ENCODE measurements around the gene COMMD2. TPM values are rescaled to one million over a fixed set of nuclear protein-coding genes. Genes with fewer than 3 reads are reported as not detected.

COMMD2 gene
- total RNA-seq, 2 experiments from 2014 or later = 30.9 to 32.9 TPM

DNA sequence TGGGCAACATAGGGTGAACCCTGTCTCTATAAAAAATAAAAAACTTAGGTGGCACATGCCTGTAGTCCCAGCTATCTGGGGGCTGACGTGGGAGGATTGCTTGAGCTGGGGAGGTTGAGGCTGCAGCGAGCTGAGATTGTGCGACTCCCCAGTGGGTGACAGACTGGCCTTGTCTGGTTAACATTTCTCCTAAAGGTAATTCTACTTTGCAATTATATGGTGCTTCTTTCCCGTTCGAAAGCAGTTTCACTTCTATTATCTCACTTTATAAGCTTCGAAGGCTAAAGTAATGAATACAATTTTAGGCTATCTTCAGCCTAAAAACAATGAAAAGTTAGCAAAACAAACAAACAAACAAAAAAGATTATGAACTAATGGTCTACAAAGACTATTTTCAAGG lies 35.3 kb downstream of the COMMD2 start:
- ChIA-PET CTCF (interaction anchor here (1.1 to 2.1 kb wide), 4 partner anchors 9 to 34 kb away, joined by 3 to 6 read pairs (median 4); no protein-coding TSS in a partner anchor), POLR2A (no interaction called here)
- no peak for DNase-seq
- H3K27me3 Mint-ChIP-seq = peaks cover 5% of the 10 kb centered on the region
- H3K27ac Mint-ChIP-seq = no peak overlapping the region
- H3K4me1 Mint-ChIP-seq = no peaks in the 10 kb centered on the region
- H3K4me3 Mint-ChIP-seq = no peak overlapping the region
- peaks cover 9% of the 10 kb centered on the region for H3K9me3 Mint-ChIP-seq
- no peaks in the 10 kb centered on the region for H3K36me3 Mint-ChIP-seq (ENCODE audit: low read depth)

DNA sequence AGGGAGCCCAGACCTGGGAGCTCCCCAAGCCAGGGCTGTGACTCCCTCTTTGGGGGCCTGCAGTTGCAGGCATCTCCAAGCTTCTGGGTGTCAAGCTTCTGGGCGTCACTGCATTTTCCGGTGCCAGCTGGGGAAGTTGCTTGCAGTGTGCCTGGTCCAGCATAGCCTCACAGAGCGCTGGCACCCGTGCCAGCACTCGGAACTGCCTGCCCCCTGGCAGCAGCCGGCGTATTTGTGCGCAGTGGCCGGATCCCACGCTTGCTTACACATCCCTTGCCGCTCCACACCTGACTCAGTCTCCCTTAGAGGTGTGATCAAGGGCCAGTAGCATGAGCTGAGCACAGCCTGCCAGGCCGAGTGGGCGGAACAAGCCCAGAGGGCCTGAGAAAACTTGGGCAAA lies 37.0 kb downstream of the COMMD2 start:
- no peaks in the 10 kb centered on the region for H3K36me3 Mint-ChIP-seq (ENCODE audit: low read depth)
- H3K27ac Mint-ChIP-seq = no peak overlapping the region
- DNase-seq = no peak
- no peaks in the 10 kb centered on the region for H3K4me1 Mint-ChIP-seq
- POLR2A ChIA-PET = no interaction called here
- no peaks in the 10 kb centered on the region for H3K9me3 Mint-ChIP-seq
- no peak overlapping the region for H3K4me3 Mint-ChIP-seq
- H3K27me3 Mint-ChIP-seq = no peaks in the 10 kb centered on the region
- CTCF ChIA-PET = interaction anchor here (1.1 kb wide), 1 partner anchor 12 kb away, joined by 3 read pairs; no protein-coding TSS in a partner anchor

DNA sequence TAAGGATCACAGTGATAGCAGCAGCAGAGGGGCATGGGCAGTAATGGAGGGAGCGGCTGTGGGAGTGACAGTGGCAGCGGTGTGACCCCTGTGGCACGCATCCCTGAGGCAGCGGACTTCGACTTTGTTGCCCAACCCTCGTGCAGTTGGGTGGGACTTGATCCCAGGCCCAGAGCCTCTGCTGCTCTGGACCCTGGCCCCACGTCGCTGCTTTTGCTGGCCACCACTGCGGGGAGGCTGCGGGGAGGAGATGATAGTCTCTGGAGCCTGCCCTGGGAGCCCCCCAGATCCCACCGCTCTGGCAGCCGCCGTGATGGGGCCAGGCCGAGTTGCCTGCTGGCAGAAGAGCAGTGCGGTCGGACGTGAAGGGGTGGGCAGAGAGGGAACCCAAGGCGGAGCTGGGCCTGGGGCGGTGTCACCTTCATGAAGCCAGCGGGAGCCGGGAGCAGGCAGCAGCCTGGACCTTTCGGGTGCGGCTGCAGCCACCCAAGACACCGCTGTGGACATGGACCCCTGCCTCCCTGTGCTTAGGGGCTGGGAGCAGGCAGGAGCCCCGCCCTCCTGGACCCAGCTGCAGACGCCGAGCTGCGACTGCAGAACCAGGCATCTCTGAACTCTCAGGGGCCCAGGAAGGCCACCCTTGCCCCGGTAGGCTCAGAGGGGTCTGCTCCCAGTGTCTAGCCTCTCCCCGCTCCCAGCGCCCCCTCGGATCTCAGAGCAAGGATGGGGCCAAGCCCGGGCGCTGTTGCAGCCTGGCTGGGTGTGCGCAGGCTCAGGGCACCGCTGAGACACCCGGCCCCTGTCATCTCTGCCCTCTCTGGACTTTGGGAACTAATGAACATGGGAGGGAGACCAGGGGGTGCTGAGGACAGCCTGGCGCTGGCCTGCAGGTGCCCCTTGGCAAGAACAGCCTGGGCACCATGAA lies 38.3 kb downstream of the COMMD2 start:
- Mint-ChIP-seq H3K27me3 (no peaks in the 10 kb centered on the region), H3K36me3 (ENCODE audit: low read depth) (no peaks in the 10 kb centered on the region), H3K9me3 (no peaks in the 10 kb centered on the region), H3K4me1 (no peaks in the 10 kb centered on the region), H3K27ac (no peak overlapping the region), H3K4me3 (no peak overlapping the region)
- POLR2A ChIA-PET = no interaction called here
- CTCF ChIA-PET = no interaction called here
- no peak for DNase-seq

DNA sequence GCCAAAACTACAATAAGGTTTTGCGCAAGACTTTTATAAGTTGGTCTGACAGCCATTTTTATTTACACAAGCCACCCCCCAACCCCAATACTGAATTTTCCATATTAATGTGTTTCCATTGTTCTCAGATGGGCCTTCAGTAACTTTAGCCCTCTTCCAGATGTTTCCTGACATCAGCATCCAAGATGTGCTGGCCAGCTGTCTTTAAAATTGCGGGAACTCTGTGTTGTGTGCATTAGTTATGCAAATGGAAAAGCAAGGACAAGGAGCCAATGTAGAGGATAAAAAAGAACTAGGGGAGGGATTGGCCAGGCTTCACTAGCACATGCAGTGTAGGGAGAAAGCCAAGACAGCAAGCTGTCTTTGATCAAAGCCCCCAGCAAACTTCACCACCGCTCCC lies 45.4 kb downstream of the COMMD2 start:
- no peak overlapping the region for H3K27ac Mint-ChIP-seq
- ChIA-PET CTCF (interaction anchor here (1.1 to 1.3 kb wide), 2 partner anchors 11 to 138 kb away, joined by 3 read pairs; no protein-coding TSS in a partner anchor), POLR2A (no interaction called here)
- H3K4me3 Mint-ChIP-seq = no peak overlapping the region
- H3K36me3 Mint-ChIP-seq (ENCODE audit: low read depth) = no peaks in the 10 kb centered on the region
- peaks cover 2% of the 10 kb centered on the region for H3K9me3 Mint-ChIP-seq
- no peak for DNase-seq
- peaks cover 2% of the 10 kb centered on the region for H3K27me3 Mint-ChIP-seq
- peaks cover 3% of the 10 kb centered on the region for H3K4me1 Mint-ChIP-seq

DNA sequence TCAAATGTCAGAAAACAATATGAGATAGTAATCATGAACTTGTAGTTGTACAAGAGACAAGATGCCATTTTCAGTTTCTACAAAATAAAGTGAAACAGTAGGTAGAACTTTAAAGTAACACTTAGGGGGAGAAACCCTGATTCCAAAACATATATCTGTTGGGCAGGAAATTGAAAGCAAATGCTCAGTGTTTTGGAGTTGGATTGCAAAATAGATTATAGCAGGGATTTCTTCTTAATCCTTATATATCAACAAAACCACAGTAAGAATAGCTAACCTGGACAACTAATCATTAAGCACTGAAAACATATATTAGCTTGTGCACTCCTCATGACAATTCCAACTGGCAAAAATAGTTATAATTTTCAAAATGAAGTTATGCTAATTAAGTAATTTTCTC lies 46.9 kb downstream of the COMMD2 start:
- H3K4me1 Mint-ChIP-seq = peaks cover 10% of the 10 kb centered on the region
- H3K4me3 Mint-ChIP-seq = no peak overlapping the region
- no peak overlapping the region for H3K27ac Mint-ChIP-seq
- peaks cover 2% of the 10 kb centered on the region for H3K27me3 Mint-ChIP-seq
- POLR2A ChIA-PET = no interaction called here
- CTCF ChIA-PET = interaction anchor here (0.6 to 2.1 kb wide), 2 partner anchors 12 to 36 kb away, joined by 3 to 6 read pairs; no protein-coding TSS in a partner anchor
- peaks cover 2% of the 10 kb centered on the region for H3K36me3 Mint-ChIP-seq (ENCODE audit: low read depth)
- no peak for DNase-seq
- H3K9me3 Mint-ChIP-seq = peaks cover 3% of the 10 kb centered on the region

DNA sequence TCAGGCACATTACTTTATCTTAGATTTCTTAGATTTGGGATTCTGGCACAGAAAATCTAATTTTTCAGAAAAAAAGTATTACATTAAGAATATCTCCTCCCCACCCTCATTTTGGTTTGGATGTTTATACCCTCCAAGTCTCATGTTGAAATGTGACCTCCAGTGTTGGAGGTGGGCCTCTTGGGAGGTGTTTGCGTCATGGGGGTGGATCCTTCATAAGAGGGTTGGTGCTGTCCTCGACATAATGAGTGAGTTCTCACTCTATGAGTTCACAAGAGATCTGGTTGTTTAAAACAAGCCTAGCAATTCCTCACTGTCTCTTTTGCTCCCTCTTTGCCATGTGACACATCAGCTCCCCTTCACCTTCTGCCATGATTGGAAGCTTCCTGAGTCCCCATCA lies 48.8 kb downstream of the COMMD2 start:
- peaks cover 10% of the 10 kb centered on the region for H3K4me1 Mint-ChIP-seq
- CTCF ChIA-PET = interaction anchor here (1.5 kb wide), 1 partner anchor 45 kb away, joined by 3 read pairs; the partner anchor contains the start of gene WWTR1
- H3K36me3 Mint-ChIP-seq (ENCODE audit: low read depth) = peaks cover 4% of the 10 kb centered on the region
- no peak overlapping the region for H3K4me3 Mint-ChIP-seq
- H3K9me3 Mint-ChIP-seq = peaks cover 11% of the 10 kb centered on the region
- H3K27ac Mint-ChIP-seq = no peak overlapping the region
- POLR2A ChIA-PET = no interaction called here
- peaks cover 2% of the 10 kb centered on the region for H3K27me3 Mint-ChIP-seq
- DNase-seq = no peak

DNA sequence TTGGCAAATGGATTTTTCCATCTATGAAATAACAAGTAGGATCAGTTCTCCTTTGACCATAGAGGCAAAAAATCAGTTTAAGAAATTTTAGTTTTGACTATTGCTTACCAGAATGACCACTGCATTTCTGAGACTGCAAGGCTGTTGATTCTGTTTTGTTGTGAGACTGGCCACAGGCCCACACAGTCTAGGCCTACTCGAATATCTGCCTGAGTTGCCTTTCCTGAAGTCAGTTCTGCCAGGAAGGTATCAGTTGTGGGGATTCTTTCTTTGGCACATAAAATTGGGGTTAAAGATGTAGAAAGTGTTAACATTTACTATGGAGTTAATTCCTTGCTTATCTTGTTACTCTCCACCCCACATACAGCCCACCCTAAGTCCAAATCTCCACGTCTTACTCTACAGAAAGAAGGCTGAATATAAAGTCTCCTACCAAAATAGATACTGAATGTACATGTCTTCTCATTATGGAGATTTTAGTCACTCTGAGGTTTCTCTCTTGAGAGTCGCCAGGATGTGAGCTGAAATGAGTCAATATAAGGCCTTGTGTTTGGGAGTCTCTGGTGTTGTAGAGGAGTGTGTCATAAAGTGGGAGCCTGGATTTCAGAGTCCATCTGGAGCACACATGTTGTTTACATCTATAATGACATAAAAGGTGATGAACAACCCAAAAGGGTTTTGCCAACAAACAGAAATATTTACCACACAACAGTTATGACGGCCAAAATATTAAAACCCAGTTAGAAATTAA lies 49.4 kb downstream of the COMMD2 start:
- Mint-ChIP-seq H3K27ac (no peak overlapping the region), H3K27me3 (no peaks in the 10 kb centered on the region), H3K4me1 (peaks cover 10% of the 10 kb centered on the region), H3K4me3 (no peak overlapping the region), H3K36me3 (ENCODE audit: low read depth) (peaks cover 4% of the 10 kb centered on the region), H3K9me3 (peaks cover 17% of the 10 kb centered on the region)
- DNase-seq = no peak
- ChIA-PET CTCF (no interaction called here), POLR2A (no interaction called here)

DNA sequence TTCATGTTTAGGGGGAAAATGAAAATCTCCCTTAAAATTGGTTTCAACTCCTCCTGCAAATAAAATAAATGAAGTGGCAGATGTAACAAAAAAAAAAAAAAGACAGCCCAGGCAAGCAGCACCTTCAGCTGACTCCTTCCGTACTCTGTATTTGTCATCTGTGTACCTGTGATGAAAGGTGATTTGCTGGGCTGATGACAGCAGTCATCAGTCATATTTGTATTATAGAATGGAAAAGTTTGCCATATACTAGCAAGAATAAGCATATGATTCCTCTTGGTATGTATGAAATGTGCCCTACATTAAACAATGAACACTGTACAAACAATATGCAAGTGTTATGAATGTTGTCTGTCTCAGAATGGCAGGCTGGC lies 50.3 kb downstream of the COMMD2 start:
- POLR2A ChIA-PET = interaction anchor here (0.6 kb wide), 2 partner anchors 125 to 264 kb away, joined by 3 read pairs; no protein-coding TSS in a partner anchor
- CTCF ChIA-PET = no interaction called here
- Mint-ChIP-seq H3K4me3 (peak overlapping the region; percentile 66), H3K4me1 (peaks cover 10% of the 10 kb centered on the region), H3K27me3 (no peaks in the 10 kb centered on the region), H3K9me3 (peaks cover 23% of the 10 kb centered on the region), H3K36me3 (ENCODE audit: low read depth) (peaks cover 4% of the 10 kb centered on the region), H3K27ac (peak overlapping the region; percentile 86)
- no peak for DNase-seq

DNA sequence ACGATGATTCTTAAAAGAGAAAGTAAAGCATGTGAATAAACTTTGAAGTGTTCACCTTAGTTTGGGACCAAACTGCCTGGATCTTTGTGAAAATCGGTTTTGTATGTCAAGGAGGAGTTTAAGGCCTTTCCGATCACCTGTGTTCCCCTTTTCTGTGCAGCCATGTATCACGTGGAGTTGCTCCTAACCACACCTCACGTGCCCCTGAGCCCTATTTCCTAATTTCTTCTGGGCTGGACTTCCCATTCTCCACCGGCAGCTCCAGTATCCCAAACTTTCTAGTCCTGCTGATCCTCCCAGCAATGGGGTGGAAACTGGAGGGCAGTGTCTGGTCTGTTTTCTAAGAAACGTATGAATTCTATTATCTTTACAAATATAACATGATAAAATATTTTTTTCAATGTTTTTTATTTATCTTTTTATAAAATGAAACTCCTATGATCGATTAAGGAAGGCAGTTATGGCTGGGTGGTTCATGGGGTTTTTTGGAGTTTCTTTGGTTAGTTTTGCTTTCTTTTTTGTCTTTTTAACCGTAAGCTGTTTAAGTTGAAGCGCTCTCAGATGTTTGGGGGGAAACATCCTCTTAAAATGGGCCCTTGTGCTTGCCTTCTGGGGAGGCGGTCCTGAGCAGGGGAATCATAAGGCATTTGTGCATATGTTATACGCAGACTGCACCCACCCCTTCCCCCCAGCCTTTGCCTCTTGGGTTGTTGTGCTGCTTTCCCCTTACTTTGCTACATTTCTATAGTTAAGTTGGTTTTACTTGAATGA lies 50.9 kb downstream of the COMMD2 start:
- Mint-ChIP-seq H3K4me1 (peaks cover 10% of the 10 kb centered on the region), H3K9me3 (peaks cover 23% of the 10 kb centered on the region), H3K27me3 (no peaks in the 10 kb centered on the region), H3K4me3 (peak overlapping the region; percentile 66), H3K27ac (peak overlapping the region; percentile 86), H3K36me3 (ENCODE audit: low read depth) (peaks cover 4% of the 10 kb centered on the region)
- no peak for DNase-seq
- ChIA-PET CTCF (no interaction called here), POLR2A (interaction anchor here (0.6 kb wide), 1 partner anchor 264 kb away, joined by 3 read pairs; no protein-coding TSS in a partner anchor)

Other genes starting within 250 kb of the COMMD2 start
- gene WWTR1, start 94.5 kb downstream of the COMMD2 start, total RNA-seq = under 1 TPM; 0.27 to 0.77 TPM
- gene ANKUB1, start 40.1 kb upstream of the COMMD2 start, total RNA-seq = not detected
- 10 to 100 TPM; 33.0 to 45.7 TPM for gene RNF13, start 60.7 kb upstream of the COMMD2 start, total RNA-seq
- under 1 TPM; 0.27 to 0.50 TPM for gene PFN2, start 218.4 kb upstream of the COMMD2 start, total RNA-seq